AG04450 (cell line): ENCODE data around the gene FOXG1. TPM values are rescaled to one million over a fixed set of nuclear protein-coding genes. Genes with fewer than 3 reads are reported as not detected.

Experiments used
- CTCF ChIA-PET: fragments of 300-600, 350-600 bp; formaldehyde crosslinking; extraction: SDS; loops from one replicate; lab custom pipeline; 2022; ENCODE audit warnings: antibody characterized with exemption, inconsistent platforms; lab: Charles Lee
- POLR2A ChIA-PET: fragments of 350-600 bp; formaldehyde crosslinking; extraction: SDS; loops from one replicate; lab custom pipeline; 2021; ENCODE audit warnings: antibody characterized with exemption, inconsistent platforms; lab: Yijun Ruan, JAX
- DNase-seq: peaks from one replicate; pipeline ENCODE4 v3.0.0-alpha.2; 2011; ENCODE audit warnings: low read depth, low spot score
- H3K27ac ChIP-seq: one replicate; pipeline ENCODE4 v1.5.1; 2012; ENCODE audit warnings: low read depth, low read length, control low read depth
- H3K27me3 ChIP-seq: one replicate; pipeline ENCODE4 v1.6.0; 2012; ENCODE audit warnings: low read length; ENCODE audit not compliant: control insufficient read depth, insufficient read depth
- H3K4me3 ChIP-seq: 2 replicates; pipeline ENCODE4 v1.5.1; 2011; ENCODE audit warnings: mild to moderate bottlenecking, low read depth, low read length, control low read depth
- H3K9me3 ChIP-seq: 2 replicates; pipeline ENCODE4 v1.5.1; 2012; ENCODE audit warnings: low read length; ENCODE audit not compliant: control insufficient read depth, insufficient read depth
- CTCF ChIP-seq: IDR thresholded peaks from 2 replicates; pipeline ENCODE4 v1.5.1; 2011; ENCODE audit warnings: low read depth, low read length, control low read depth, inconsistent platforms
- polyA plus RNA-seq: library from polyadenylated mRNA; depleted of rRNA; stranded (reverse); fragments of >200 nt; gene quantifications from 2 replicates; pipeline ENCODE4 v1.2.3, GENCODE V29; 2011

FOXG1 gene
- polyA plus RNA-seq, 1 experiment: not detected

- H3K27ac ChIP-seq: no peak overlapping the region
- ChIA-PET POLR2A (no interaction called here), CTCF (interaction anchor here (0.6 to 2.2 kb wide), 5 partner anchors 20 to 763 kb away, joined by 3 to 5 read pairs (median 3); no protein-coding TSS in a partner anchor)
- peaks cover 45% of the 10 kb centered on the region for H3K27me3 ChIP-seq
- peaks cover 7% of the 10 kb centered on the region; the same call in 1 of the 2 replicates for H3K9me3 ChIP-seq
- no peak for DNase-seq
- H3K4me3 ChIP-seq: no peak overlapping the region
- no peak for TF ChIP-seq CTCF
Measured at GRCh38 chr14:28774764-28775735, 8.5 kb downstream of the FOXG1 start.

GRCh38 chr14:28776482-28777266, 10.1 kb downstream of the FOXG1 start:
- CTCF ChIA-PET: interaction anchor here (1.4 kb wide), 1 partner anchor 21 kb away, joined by 5 read pairs; no protein-coding TSS in a partner anchor
- Histone ChIP-seq H3K27ac (no peak overlapping the region), H3K4me3 (no peak overlapping the region), H3K9me3 (peaks cover 7% of the 10 kb centered on the region; the same call in 1 of the 2 replicates), H3K27me3 (peaks cover 49% of the 10 kb centered on the region)
- TF ChIP-seq CTCF: no peak
- no peak for DNase-seq
- POLR2A ChIA-PET: no interaction called here

DNA sequence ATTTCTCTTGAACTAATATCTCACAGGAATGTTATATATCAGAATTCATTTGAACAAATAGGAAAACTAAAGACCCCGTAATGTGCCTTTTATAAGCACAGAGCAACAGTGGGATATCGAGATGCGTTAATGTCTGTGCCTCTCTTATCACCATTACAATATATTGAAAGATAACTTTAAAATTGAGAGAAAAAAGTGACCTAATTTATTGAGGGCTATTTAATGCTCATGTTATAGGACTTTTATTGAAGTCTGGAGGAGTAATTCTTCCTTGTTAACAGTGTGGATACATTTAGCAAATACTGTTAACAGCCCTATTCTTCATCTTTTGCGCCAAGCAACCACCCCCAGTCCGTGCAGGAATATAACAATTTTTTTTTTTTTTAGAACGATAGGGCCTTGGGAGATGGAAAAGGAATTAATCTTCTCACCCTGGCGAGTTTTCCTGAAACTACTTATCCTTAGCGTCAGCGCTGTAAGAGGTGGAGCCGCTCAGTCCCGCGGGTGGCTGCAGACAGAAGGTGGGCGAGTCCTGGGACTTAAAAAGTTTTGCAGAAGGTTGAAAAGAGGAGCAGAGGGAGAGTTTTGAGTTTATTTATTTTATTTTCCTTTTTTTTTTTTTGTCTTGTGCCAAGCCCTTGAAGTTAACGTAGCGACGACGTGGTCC, 11.0 kb downstream of the FOXG1 start:
- H3K27me3 ChIP-seq: peaks cover 48% of the 10 kb centered on the region

More for the DNA sequence above, 11.0 kb downstream of the FOXG1 start:
- TF ChIP-seq CTCF: no peak
- ChIA-PET POLR2A (no interaction called here), CTCF (interaction anchor here (1.1 to 1.4 kb wide), 2 partner anchors 21 to 22 kb away, joined by 5 read pairs; no protein-coding TSS in a partner anchor)
- Histone ChIP-seq H3K4me3 (no peak overlapping the region), H3K27ac (no peak overlapping the region), H3K9me3 (peaks cover 7% of the 10 kb centered on the region; the same call in 1 of the 2 replicates)
- DNase-seq: no peak
